HG02852 (cell line): ENCODE results near the gene SPAG16.
A peak's percentile ranks its signal among the peaks of the same experiment; 100 is the strongest.

ENCODE experiments used
- ATAC-seq: cut with Tn5 transposase; IDR thresholded peaks from one replicate; pipeline ENCODE4 v1.9.1; 2021; ENCODE audit warnings: mild to moderate bottlenecking, moderate library complexity; ENCODE audit not compliant: unreplicated experiment

The SPAG16 gene

GRCh38 chr2:213787869-213788268, 503.6 kb downstream of the SPAG16 start:
- peak; percentile 71 for ATAC-seq

GRCh38 chr2:213789940-213790339, 505.7 kb downstream of the SPAG16 start:
- ATAC-seq = no peak

GRCh38 chr2:213792045-213792444, 507.8 kb downstream of the SPAG16 start:
- ATAC-seq = no peak

- no peak for ATAC-seq
These were observed 522.0 kb downstream of the SPAG16 start for GRCh38 chr2:213806125-213806726.

- no peak for ATAC-seq
These were observed 532.3 kb downstream of the SPAG16 start for GRCh38 chr2:213816583-213816982.

- no peak for ATAC-seq
These were observed 534.2 kb downstream of the SPAG16 start for GRCh38 chr2:213818436-213818835.

GRCh38 chr2:213834331-213834730, 550.1 kb downstream of the SPAG16 start:
- ATAC-seq = no peak

- no peak for ATAC-seq
These were observed 550.5 kb downstream of the SPAG16 start for GRCh38 chr2:213834746-213835145.

GRCh38 chr2:213846856-213847255, 562.6 kb downstream of the SPAG16 start:
- no peak for ATAC-seq

- ATAC-seq = no peak
These were observed 563.1 kb downstream of the SPAG16 start for GRCh38 chr2:213847316-213847715.

GRCh38 chr2:213848631-213849030, 564.4 kb downstream of the SPAG16 start:
- ATAC-seq = no peak

GRCh38 chr2:213861638-213862037, 577.4 kb downstream of the SPAG16 start:
- no peak for ATAC-seq

GRCh38 chr2:213862407-213863076, 578.3 kb downstream of the SPAG16 start:
- ATAC-seq = no peak

- no peak for ATAC-seq
These were observed 579.3 kb downstream of the SPAG16 start for GRCh38 chr2:213863541-213863940.

- ATAC-seq = no peak
These were observed 584.3 kb downstream of the SPAG16 start for GRCh38 chr2:213868526-213868925.

GRCh38 chr2:213885485-213885884, 601.2 kb downstream of the SPAG16 start:
- no peak for ATAC-seq

GRCh38 chr2:213914510-213914909, 630.2 kb downstream of the SPAG16 start:
- no peak for ATAC-seq

GRCh38 chr2:213920014-213920413, 635.8 kb downstream of the SPAG16 start:
- no peak for ATAC-seq

- no peak for ATAC-seq
These were observed 639.3 kb downstream of the SPAG16 start for GRCh38 chr2:213923543-213923942.

GRCh38 chr2:213934560-213934959, 650.3 kb downstream of the SPAG16 start:
- peak; percentile 98 for ATAC-seq

GRCh38 chr2:213958086-213958485, 673.8 kb downstream of the SPAG16 start:
- ATAC-seq = no peak

GRCh38 chr2:213959589-213959988, 675.3 kb downstream of the SPAG16 start:
- no peak for ATAC-seq

- no peak for ATAC-seq
These were observed 687.3 kb downstream of the SPAG16 start for GRCh38 chr2:213971536-213971935.
